ENCODE measurements around the gene ACTG2. TPM values are rescaled to one million over a fixed set of nuclear protein-coding genes. Genes with fewer than 3 reads are reported as not detected.

ACTG2 gene
- total RNA-seq, 2 experiments from 2014 or later = not detected

DNA sequence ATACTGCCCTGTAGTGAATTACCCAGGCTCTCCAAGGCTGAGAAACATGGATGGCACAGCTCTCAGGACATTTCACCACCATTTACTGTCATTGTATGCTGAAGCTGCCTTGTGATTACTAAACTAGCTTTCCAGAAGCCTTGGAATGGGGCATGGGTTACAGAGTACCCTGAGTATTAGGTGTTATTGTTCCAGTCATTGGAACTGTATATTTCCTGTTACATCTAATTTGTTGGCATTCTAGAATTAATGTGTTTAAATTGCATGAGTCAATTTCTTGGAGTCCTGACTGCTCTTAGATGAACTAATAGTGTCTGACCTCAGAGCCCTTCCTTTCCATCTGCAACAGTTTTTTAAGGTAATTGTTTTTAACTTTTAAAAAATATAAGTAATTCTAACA lies 42.8 kb downstream of the ACTG2 start:
- Mint-ChIP-seq H3K4me1 (ENCODE audit: low read depth) (peaks cover 91% of the 10 kb centered on the region), H3K9me3 (no peaks in the 10 kb centered on the region), H3K36me3 (ENCODE audit: low read depth) (peaks cover 82% of the 10 kb centered on the region), H3K27me3 (no peaks in the 10 kb centered on the region), H3K27ac (peak overlapping the region; percentile 77), H3K4me3 (no peak overlapping the region)
- Histone ChIP-seq H3K4me1 (ENCODE audit: insufficient read depth, low read length) (peaks cover 38% of the 10 kb centered on the region), H3K4me3 (ENCODE audit: low read length) (no peak overlapping the region), H3K36me3 (ENCODE audit: insufficient read depth, low read length) (peaks cover 48% of the 10 kb centered on the region), H3K27me3 (ENCODE audit: control insufficient read depth in 1 of 2, insufficient read depth in 2 of 2, low read length in 2 of 2) (no peaks in the 10 kb centered on the region), H3K27ac (ENCODE audit: low read depth in 1 of 2, low read length in 2 of 2) (no peak overlapping the region), H3K9me3 (ENCODE audit: control insufficient read depth in 1 of 2, insufficient read depth in 1 of 2, low read length in 2 of 2) (no peaks in the 10 kb centered on the region)
- intact Hi-C loops (cut with DNase I, micrococcal nuclease) = no loop called here
- TF ChIP-seq, protein P1, sequence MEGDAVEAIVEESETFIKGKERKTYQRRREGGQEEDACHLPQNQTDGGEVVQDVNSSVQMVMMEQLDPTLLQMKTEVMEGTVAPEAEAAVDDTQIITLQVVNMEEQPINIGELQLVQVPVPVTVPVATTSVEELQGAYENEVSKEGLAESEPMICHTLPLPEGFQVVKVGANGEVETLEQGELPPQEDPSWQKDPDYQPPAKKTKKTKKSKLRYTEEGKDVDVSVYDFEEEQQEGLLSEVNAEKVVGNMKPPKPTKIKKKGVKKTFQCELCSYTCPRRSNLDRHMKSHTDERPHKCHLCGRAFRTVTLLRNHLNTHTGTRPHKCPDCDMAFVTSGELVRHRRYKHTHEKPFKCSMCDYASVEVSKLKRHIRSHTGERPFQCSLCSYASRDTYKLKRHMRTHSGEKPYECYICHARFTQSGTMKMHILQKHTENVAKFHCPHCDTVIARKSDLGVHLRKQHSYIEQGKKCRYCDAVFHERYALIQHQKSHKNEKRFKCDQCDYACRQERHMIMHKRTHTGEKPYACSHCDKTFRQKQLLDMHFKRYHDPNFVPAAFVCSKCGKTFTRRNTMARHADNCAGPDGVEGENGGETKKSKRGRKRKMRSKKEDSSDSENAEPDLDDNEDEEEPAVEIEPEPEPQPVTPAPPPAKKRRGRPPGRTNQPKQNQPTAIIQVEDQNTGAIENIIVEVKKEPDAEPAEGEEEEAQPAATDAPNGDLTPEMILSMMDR (IDR thresholded peaks at IDR 0.05) = no peak
- CTCF ChIA-PET = interaction anchor here (1.2 kb wide), 1 partner anchor 28 kb away, joined by 3 read pairs; no protein-coding TSS in a partner anchor
- POLR2A ChIA-PET = interaction anchor here (1.1 to 3.9 kb wide), 3 partner anchors 8 to 35 kb away, joined by 3 to 22 read pairs (median 4); partner anchors contain the start of gene DGUOK
- DNase-seq = no peak
- ATAC-seq (ENCODE audit: poor library complexity) = no peak

DNA sequence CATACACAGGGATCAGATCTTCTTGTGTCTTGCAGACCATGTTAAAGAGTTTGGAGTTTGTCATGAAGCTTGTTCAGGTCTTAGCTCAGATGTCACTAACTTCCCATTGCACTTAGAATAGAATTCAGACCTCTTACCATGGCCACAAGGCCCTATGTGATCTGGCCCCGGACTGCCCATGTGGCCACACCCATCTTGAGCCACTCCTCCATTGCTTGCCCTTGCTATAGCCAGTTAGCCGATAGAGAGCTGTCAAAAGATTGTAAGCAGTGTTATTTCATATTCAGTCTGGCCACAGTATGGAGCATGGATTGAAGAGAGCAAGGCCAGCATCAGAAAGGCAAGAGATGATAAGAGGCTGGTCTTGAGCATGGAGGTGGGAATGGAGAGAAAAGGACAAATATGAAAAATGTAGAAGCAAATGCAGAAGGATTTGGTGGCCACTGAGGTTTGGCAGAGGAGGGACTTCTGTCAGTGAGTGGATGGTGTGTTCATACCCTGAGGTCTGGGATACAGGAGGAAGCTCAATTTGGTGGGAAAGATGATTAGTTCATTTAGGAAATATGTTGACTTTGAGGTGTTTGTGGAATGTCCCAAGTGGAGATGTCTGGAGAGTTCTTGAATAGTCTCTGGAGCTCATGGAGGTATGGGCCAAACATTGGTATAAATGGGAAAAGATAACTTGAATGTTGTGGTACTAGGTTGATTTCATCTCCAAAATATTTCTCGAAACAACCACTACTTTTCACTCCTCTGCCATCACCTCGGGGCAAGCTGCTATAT lies 44.5 kb downstream of the ACTG2 start:
- Histone ChIP-seq H3K27me3 (ENCODE audit: control insufficient read depth in 1 of 2, insufficient read depth in 2 of 2, low read length in 2 of 2) (no peaks in the 10 kb centered on the region), H3K27ac (ENCODE audit: low read depth in 1 of 2, low read length in 2 of 2) (no peak overlapping the region), H3K36me3 (ENCODE audit: insufficient read depth, low read length) (peaks cover 49% of the 10 kb centered on the region), H3K4me1 (ENCODE audit: insufficient read depth, low read length) (peaks cover 22% of the 10 kb centered on the region), H3K4me3 (ENCODE audit: low read length) (no peak overlapping the region), H3K9me3 (ENCODE audit: control insufficient read depth in 1 of 2, insufficient read depth in 1 of 2, low read length in 2 of 2) (no peaks in the 10 kb centered on the region)
- ChIA-PET POLR2A (interaction anchor here (0.6 to 3.9 kb wide), 2 partner anchors 10 to 127 kb away, joined by 4 to 22 read pairs; partner anchors contain the start of gene DGUOK), CTCF (interaction anchor here (0.8 to 1.1 kb wide), 2 partner anchors 29 to 65 kb away, joined by 3 read pairs; no protein-coding TSS in a partner anchor)
- no peak for ATAC-seq (ENCODE audit: poor library complexity)
- H3K9me3 Mint-ChIP-seq = no peaks in the 10 kb centered on the region
- peaks cover 84% of the 10 kb centered on the region for H3K36me3 Mint-ChIP-seq (ENCODE audit: low read depth)
- intact Hi-C loops (cut with DNase I, micrococcal nuclease) = no loop called here
- H3K4me3 Mint-ChIP-seq = no peak overlapping the region
- H3K27me3 Mint-ChIP-seq = no peaks in the 10 kb centered on the region
- peak overlapping the region; percentile 77 for H3K27ac Mint-ChIP-seq
- TF ChIP-seq, protein P1 (IDR thresholded peaks at IDR 0.05) = no peak
- no peak for DNase-seq
- peaks cover 86% of the 10 kb centered on the region for H3K4me1 Mint-ChIP-seq (ENCODE audit: low read depth)

DNA sequence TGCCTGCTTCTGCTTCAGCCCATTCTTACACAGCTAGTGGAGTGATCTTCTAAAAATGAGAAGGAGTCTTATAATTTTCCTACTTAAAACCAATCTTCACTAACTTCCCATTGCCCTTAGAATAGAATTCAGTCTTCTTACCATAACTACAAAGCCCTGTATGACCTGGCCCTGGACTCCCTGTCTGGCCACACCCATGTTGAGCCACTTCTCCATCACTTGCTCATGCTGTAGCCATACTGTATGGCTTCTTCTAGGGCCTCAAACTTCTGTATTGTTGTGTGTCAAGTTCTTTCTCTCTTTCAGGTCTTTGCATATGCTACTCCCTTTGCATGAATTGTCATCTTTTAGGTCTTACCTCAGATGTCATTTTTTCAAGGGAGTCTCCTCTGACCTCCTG lies 45.1 kb downstream of the ACTG2 start:
- H3K27ac ChIP-seq (ENCODE audit: low read depth in 1 of 2, low read length in 2 of 2) = no peak overlapping the region
- Mint-ChIP-seq H3K36me3 (ENCODE audit: low read depth) (peaks cover 84% of the 10 kb centered on the region), H3K9me3 (no peaks in the 10 kb centered on the region), H3K27me3 (no peaks in the 10 kb centered on the region), H3K27ac (peak overlapping the region; percentile 77), H3K4me3 (no peak overlapping the region), H3K4me1 (ENCODE audit: low read depth) (peaks cover 85% of the 10 kb centered on the region)
- no peak for DNase-seq
- no peak for ATAC-seq (ENCODE audit: poor library complexity)
- peaks cover 22% of the 10 kb centered on the region for H3K4me1 ChIP-seq (ENCODE audit: insufficient read depth, low read length)
- H3K9me3 ChIP-seq (ENCODE audit: control insufficient read depth in 1 of 2, insufficient read depth in 1 of 2, low read length in 2 of 2) = no peaks in the 10 kb centered on the region
- CTCF ChIA-PET = interaction anchor here (1.0 kb wide), 1 partner anchor 65 kb away, joined by 3 read pairs; no protein-coding TSS in a partner anchor
- H3K4me3 ChIP-seq (ENCODE audit: low read length) = no peak overlapping the region
- H3K36me3 ChIP-seq (ENCODE audit: insufficient read depth, low read length) = peaks cover 42% of the 10 kb centered on the region
- H3K27me3 ChIP-seq (ENCODE audit: control insufficient read depth in 1 of 2, insufficient read depth in 2 of 2, low read length in 2 of 2) = no peaks in the 10 kb centered on the region
- intact Hi-C loops (cut with DNase I, micrococcal nuclease) = no loop called here
- TF ChIP-seq, protein P1 (IDR thresholded peaks at IDR 0.05) = no peak
- POLR2A ChIA-PET = interaction anchor here (0.6 to 3.9 kb wide), 3 partner anchors 11 to 170 kb away, joined by 3 to 22 read pairs (median 4); partner anchors contain the start of gene DGUOK
